ENCODE data around the gene FFAR3. TPM values are rescaled to one million over a fixed set of nuclear protein-coding genes. Genes with fewer than 3 reads are reported as not detected.
A peak's percentile ranks its signal among the peaks of the same experiment; 100 is the strongest.

Gene FFAR3
- total RNA-seq, 4 donors from 2014 or later, result 0.45 TPM; not detected in 3

- TF ChIP-seq POLR2A (IDR thresholded peaks at IDR 0.05) (no peak), CTCF (IDR thresholded peaks at IDR 0.05) (no peak)
Measured at GRCh38 chr19:35360880-35361420, 2.7 kb downstream of the FFAR3 start.

GRCh38 chr19:35362261-35363000 lies 4.2 kb downstream of the FFAR3 start:
- no peaks in the 10 kb centered on the region for H3K36me3 ChIP-seq
- H3K27ac ChIP-seq, result no peak overlapping the region
- DNase-seq, result no peak
- 72 to 83% methylated on average over 4 to 8 of the region's 14 CpGs for WGBS, 2 donors
- TF ChIP-seq POLR2A (IDR thresholded peaks at IDR 0.05), result no peak
- H3K4me3 ChIP-seq (replicated peaks in 1 of 3), result no peak overlapping the region
- no peaks in the 10 kb centered on the region for H3K27me3 ChIP-seq
- intact Hi-C loops (cut with DNase I), result no loop called here
- no peaks in the 10 kb centered on the region for H3K9me3 ChIP-seq
- no peaks in the 10 kb centered on the region for H3K4me1 ChIP-seq

More at GRCh38 chr19:35360880-35361420, 2.7 kb downstream of the FFAR3 start:
- H3K27me3 ChIP-seq, result no peaks in the 10 kb centered on the region
- 43 to 87% methylated on average over 5 of the region's 5 CpGs for WGBS, 2 donors
- no peak overlapping the region for H3K4me3 ChIP-seq (replicated peaks in 1 of 3)
- H3K36me3 ChIP-seq, result no peaks in the 10 kb centered on the region
- no peaks in the 10 kb centered on the region for H3K9me3 ChIP-seq
- intact Hi-C loops (cut with DNase I), result no loop called here
- no peak for DNase-seq
- H3K4me1 ChIP-seq, result peaks cover 0 to 7% of the 10 kb centered on the region in 2 donors
- H3K27ac ChIP-seq, result no peak overlapping the region

GRCh38 chr19:35363001-35363590 lies 4.8 kb downstream of the FFAR3 start:
- intact Hi-C loops (cut with DNase I), result no loop called here

GRCh38 chr19:35363711-35364425 lies 5.6 kb downstream of the FFAR3 start:
- Histone ChIP-seq H3K27ac (no peak overlapping the region), H3K9me3 (no peaks in the 10 kb centered on the region), H3K27me3 (no peaks in the 10 kb centered on the region), H3K4me3 (replicated peaks in 1 of 3) (no peak overlapping the region), H3K4me1 (no peaks in the 10 kb centered on the region), H3K36me3 (no peaks in the 10 kb centered on the region)
- TF ChIP-seq CTCF (IDR thresholded peaks at IDR 0.05), result no peak
- no peak for TF ChIP-seq POLR2A (IDR thresholded peaks at IDR 0.05)
- 88 to 90% methylated on average over 6 to 17 of the region's 19 CpGs for WGBS, 2 donors
- intact Hi-C loops (cut with DNase I), result no loop called here
- DNase-seq, result no peak

More at GRCh38 chr19:35363001-35363590, 4.8 kb downstream of the FFAR3 start:
- H3K36me3 ChIP-seq, result no peaks in the 10 kb centered on the region
- 72% methylated on average over 5 of the region's 11 CpGs; no CpG with 5 or more reads in 1 of the 2 donors for WGBS, 2 donors
- H3K27me3 ChIP-seq, result no peaks in the 10 kb centered on the region
- no peak overlapping the region for H3K4me3 ChIP-seq (replicated peaks in 1 of 3)
- TF ChIP-seq CTCF (IDR thresholded peaks at IDR 0.05), result no peak
- TF ChIP-seq POLR2A (IDR thresholded peaks at IDR 0.05), result no peak
- DNase-seq, result no peak
- no peaks in the 10 kb centered on the region for H3K4me1 ChIP-seq
- no peaks in the 10 kb centered on the region for H3K9me3 ChIP-seq
- no peak overlapping the region for H3K27ac ChIP-seq

GRCh38 chr19:35365303-35365702 lies 7.0 kb downstream of the FFAR3 start:
- no peak overlapping the region for H3K27ac ChIP-seq
- no peaks in the 10 kb centered on the region for H3K4me1 ChIP-seq
- no peaks in the 10 kb centered on the region for H3K36me3 ChIP-seq
- WGBS, 2 donors, result 79 to 80% methylated on average over 3 to 4 of the region's 4 CpGs
- no peaks in the 10 kb centered on the region for H3K9me3 ChIP-seq
- DNase-seq, result peak; percentile 33 to 42
- intact Hi-C loops (cut with DNase I), result no loop called here
- H3K4me3 ChIP-seq (replicated peaks in 1 of 3), result no peak overlapping the region
- TF ChIP-seq POLR2A (IDR thresholded peaks at IDR 0.05), result no peak
- no peak for TF ChIP-seq CTCF (IDR thresholded peaks at IDR 0.05)
- no peaks in the 10 kb centered on the region for H3K27me3 ChIP-seq
